Esophagus squamous epithelium (tissue), 4 donors: Measurements from ENCODE around the gene CDH24.

Experiments
- POLR2A ChIP-seq, 4 donors: fragments of 450-650 bp; IDR thresholded peaks; one replicate each; pipeline ENCODE4 v1.6.1; 2017; ENCODE audit warnings: antibody characterized with exemption in 4 of 4, mild to moderate bottlenecking in 4 of 4, moderate library complexity in 3 of 4
- TF ChIP-seq, protein P1 (sequence below), 6 experiments: fragments of 450-650 bp in 4 of 6; fragments of 200-600 bp in 2 of 6; sonication (generic) in 2 of 6; IDR thresholded peaks; one replicate each; pipeline ENCODE4 v1.5.1; 2016 to 2019; ENCODE audit warnings: antibody characterized with exemption in 6 of 6, mild to moderate bottlenecking in 4 of 6, moderate library complexity in 4 of 6

DNA sequence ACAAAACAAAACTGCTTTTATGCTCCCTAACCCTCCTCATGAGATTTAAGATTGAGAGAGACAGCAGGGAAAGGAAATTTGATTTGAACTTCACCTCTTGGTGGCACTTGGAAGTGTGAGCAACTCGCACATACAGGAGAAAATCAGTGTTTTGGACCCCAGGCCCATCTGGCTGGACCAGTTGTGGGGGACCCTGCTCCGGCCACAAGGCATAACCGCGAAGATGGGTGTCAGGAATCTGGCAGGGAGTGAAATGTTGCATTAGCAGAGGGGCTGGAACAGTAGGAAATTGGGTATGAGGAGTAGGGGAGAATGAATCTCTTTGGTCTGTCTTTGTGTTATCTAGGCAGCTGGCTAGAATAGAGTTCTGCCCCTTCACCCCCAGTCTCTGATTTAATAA is 46.3 kb upstream of the CDH24 start:
- TF ChIP-seq, protein P1, sequence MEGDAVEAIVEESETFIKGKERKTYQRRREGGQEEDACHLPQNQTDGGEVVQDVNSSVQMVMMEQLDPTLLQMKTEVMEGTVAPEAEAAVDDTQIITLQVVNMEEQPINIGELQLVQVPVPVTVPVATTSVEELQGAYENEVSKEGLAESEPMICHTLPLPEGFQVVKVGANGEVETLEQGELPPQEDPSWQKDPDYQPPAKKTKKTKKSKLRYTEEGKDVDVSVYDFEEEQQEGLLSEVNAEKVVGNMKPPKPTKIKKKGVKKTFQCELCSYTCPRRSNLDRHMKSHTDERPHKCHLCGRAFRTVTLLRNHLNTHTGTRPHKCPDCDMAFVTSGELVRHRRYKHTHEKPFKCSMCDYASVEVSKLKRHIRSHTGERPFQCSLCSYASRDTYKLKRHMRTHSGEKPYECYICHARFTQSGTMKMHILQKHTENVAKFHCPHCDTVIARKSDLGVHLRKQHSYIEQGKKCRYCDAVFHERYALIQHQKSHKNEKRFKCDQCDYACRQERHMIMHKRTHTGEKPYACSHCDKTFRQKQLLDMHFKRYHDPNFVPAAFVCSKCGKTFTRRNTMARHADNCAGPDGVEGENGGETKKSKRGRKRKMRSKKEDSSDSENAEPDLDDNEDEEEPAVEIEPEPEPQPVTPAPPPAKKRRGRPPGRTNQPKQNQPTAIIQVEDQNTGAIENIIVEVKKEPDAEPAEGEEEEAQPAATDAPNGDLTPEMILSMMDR (IDR thresholded peaks at IDR 0.05) = no peak
- TF ChIP-seq POLR2A (IDR thresholded peaks at IDR 0.05) = no peak
